NCI-H345 treated with DMSO at 0.1 percent for 48 hours (cell line): ENCODE measurements around the gene SIRT6.
A peak's percentile ranks its signal among the peaks of the same experiment; 100 is the strongest.
"Not testable (repeated sequence)": the region's sequence is repeated elsewhere in the genome, so short reads cannot be mapped to it uniquely, and the experiment has no call there.

Source experiments
- DNase-seq: peaks from one replicate; lab custom pipeline; 2025; ENCODE audit not compliant: unreplicated experiment; lab: John Stamatoyannopoulos, UW

SIRT6 gene

GRCh38 chr19:4182084-4182810 lies at the start of gene SIRT6, which contains the start of gene ANKRD24:
SIRT6 (minus strand) TSS chr19:4182563; CDS start chr19:4182539, 24 bp downstream.
ANKRD24 (plus strand) TSS chr19:4182689; CDS start chr19:4186426, 3,737 bp downstream.
- peak; percentile 86 for DNase-seq

- not testable (repeated sequence) for DNase-seq
These were observed 49.8 kb upstream of the SIRT6 start for GRCh38 chr19:4232139-4232538.

DNA sequence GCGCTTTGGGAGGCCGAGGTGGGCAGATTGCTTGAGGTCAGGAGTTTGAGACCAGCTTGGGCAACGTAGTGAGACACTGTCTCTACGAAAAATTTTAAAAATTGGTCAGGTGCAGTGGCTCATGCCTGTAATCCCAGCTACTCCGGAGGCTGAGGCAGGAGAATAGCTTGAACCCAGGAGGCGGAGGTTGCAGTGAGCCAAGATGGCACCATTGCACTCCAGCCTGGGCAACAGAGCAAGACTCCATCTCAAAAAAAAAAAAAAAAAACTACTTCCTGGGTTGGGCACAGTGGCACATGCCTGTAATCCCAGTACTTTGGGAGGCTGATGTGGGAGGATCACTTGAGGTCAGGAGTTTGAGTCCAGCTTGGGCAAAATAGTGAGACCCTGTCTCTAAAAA lies 49.2 kb upstream of the SIRT6 start:
- DNase-seq, result not testable (repeated sequence)

DNA sequence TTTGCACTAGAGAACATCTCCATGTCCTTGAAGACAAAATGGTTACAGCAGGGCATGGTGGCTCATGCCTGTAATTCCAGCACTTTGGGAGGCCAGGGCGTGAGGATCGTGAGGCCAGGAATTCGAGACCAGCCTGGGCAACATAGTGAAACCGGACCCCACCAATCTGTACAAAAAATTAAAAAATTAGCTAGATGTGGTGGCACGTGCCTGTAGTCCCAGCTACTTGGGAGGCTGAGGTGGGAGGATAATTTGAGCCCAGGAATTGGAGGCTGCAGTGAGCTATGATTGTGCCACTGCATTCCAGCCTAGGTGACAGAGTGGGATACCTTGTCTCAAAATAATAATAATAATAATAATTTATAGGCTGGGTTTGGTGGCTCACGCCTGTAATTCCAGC lies 47.9 kb upstream of the SIRT6 start:
- DNase-seq, result not testable (repeated sequence)

GRCh38 chr19:4229179-4229931 lies 47.0 kb upstream of the SIRT6 start, which contains the start of gene EBI3:
EBI3 (plus strand) TSS chr19:4229523; CDS start chr19:4229551, 28 bp downstream.
- no peak for DNase-seq

GRCh38 chr19:4228765-4229178 lies 46.4 kb upstream of the SIRT6 start:
- DNase-seq, result no peak

- no peak for DNase-seq
These were observed 45.4 kb upstream of the SIRT6 start for GRCh38 chr19:4227771-4228170.

DNA sequence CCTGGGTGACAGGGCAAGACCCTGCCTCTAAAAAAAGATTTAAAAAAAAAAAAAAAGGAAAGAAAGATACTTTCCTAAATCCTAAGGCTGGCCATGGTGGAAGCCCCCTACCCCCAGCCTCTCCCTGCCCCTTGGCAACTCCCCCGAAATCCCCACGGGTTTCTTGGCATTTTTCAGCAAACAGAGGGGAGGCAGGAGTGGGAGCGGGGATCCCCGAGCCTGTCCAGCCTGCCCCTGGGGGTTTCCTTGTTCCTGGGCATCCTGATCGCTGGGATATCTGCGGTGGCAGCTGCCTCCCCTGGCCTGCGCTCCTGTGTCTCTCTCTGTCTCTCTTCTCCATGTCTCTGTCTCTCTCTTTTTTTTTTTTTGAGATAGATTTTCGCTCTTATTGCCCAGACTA lies 43.5 kb upstream of the SIRT6 start:
- no peak for DNase-seq

DNA sequence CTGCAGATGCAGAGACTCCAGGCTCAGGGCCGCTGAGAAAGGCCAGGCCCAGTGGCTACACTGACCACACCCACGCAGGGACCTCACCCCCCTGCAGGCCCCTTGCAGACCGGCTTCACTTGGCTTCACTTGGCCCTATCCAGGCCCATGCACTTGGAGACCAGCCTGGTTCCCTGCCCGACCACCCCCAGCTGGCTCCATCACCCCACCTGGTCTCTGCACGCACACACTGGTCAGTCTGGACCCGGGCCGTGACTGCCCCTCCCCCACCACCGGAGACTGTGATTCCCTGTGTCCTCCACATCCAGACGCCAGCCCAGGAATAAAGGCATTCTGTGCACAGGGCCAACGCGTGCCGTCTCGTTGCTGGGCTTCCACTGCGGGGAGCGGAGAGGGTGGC lies 42.1 kb upstream of the SIRT6 start:
- no peak for DNase-seq

DNA sequence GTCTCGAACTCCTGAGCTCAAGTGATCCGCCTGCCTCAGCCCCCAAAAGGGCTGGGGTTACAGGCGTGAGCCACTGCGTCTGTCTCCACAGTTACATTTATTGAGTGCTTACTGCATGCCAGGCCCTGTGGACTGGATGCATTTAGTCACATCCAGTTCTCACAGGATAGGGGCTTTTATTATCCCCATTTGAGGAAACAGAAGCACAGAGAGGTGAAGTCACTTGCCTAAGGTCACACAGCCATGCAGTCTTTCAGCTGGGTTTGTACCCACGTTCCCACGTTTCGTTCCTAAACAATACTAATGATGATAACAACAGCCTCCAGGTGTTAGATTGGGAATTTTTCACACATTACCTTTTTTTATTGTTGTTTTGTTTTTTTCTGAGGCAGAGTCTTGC lies 37.8 kb upstream of the SIRT6 start:
- DNase-seq, result no peak

GRCh38 chr19:4218523-4218922 lies 36.2 kb upstream of the SIRT6 start:
- not testable (repeated sequence) for DNase-seq

DNA sequence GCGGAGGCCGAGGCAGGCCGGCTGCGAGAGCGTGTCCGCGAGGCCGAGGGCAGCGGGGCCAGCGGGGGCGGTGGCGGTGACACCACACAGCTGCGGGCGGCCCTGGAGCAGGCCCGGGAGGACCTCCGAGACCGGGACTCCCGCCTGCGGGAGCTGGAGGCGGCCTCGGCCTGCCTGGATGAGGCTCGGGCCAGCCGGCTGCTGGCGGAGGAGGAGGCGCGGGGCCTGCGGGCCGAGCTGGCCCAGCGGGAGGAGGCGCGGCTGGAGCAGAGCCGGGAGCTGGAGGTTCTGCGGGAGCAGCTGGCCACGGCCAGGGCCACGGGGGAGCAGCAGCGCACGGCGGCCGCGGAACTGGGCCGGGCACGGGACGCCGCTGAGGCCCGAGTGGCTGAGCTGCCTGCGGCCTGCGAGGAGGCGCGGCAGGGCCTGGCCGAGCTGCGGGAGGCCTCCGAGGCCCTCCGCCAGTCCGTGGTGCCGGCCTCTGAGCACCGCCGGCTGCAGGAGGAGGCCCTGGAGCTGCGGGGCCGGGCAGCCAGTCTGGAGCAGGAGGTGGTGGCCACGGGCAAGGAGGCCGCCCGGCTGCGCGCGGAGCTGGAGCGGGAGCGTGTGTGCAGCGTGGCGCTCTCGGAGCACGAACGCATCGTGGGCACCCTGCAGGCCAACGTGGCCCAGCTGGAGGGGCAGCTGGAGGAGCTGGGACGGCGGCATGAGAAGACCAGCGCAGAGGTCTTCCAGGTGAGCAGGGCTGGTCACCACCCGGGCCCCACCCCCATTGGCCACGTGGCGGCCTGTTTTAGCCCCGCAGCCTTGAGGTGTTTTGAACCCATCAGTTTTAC lies 35.3 kb upstream of the SIRT6 start:
- no peak for DNase-seq

- DNase-seq, result no peak
These were observed 34.5 kb upstream of the SIRT6 start for GRCh38 chr19:4216846-4217245.

GRCh38 chr19:4215807-4216206 lies 33.4 kb upstream of the SIRT6 start:
- no peak for DNase-seq

DNA sequence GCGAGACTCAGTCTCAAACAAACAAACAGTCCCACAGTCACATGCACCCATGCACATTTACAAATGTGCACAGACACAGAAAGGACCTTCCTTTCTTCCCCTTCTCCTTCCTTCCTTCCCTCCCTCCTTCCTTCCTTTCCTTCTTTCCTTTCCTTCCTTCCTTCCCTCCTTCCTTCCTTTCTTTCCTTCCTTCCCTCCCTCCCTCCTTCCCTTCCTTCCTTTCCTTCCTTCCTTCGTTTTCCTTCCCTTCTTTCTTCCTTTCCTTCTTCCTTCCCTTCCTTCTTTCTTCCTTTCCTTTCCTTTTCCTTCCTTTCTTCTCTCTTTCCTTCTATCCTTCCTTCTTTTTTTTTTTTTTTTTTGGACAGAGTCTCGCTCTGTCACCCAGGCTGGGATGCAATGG lies 30.8 kb upstream of the SIRT6 start:
- no peak for DNase-seq

DNA sequence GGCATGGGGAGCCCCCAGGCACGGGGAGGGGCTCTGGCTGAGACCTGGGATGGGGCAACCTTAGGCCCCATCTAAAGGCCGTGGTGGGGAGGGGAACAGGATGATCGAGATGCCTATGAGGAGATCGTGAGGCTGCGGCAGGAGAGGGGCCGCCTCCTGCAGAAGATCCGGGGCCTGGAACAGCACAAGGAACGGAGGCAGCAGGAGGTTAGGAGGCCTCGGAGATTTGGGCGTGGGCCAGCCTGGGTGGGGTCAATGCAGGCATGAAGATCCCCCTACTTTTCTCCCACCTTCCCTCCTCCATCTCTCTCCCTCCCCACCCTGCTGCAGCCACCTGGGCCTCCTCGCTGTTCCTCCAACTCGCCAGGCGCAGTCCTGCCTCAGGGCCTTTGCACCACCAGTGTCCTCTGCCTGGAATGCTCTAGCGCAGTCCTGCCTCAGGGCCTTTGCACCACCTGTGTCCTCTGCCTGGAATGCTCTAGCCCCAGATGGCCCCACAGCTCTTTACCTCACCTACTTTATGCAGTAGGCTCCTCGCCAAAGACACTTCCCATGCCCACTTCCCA lies 27.9 kb upstream of the SIRT6 start:
- DNase-seq, result no peak

DNA sequence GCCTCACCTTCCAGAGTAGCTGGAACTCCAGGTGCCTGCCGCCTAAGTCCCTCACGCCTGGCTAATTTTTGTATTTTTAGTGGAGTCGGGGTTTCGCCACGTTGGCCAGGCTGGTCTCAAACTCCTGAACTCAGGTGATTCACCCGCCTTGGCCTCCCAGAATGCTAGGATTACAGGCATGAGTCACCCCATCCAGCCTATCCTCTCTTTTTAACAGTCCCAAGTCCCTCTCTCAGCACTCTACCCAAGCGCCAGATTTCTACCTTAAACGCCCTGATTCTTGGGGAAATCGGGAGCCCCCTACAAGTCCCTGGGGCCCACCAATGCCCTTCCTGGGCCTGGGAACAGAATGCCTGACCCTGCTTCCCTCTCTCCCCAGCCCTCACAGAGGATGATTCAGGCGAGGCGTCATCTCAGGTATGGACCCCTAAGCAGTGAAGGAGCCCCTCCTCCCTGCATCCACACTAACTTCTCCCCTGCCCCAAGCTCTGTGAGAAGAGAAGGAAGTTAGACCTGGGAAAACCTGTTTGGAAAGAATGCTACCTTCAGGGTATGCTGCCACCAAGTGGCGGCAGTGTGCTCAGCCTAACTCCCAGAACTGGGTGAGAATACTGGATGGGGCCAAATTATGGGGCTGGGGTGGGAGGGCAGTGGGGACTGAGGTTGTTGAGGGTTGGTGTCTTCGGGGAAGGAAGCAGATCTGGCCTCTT lies 26.2 kb upstream of the SIRT6 start:
- no peak for DNase-seq

DNA sequence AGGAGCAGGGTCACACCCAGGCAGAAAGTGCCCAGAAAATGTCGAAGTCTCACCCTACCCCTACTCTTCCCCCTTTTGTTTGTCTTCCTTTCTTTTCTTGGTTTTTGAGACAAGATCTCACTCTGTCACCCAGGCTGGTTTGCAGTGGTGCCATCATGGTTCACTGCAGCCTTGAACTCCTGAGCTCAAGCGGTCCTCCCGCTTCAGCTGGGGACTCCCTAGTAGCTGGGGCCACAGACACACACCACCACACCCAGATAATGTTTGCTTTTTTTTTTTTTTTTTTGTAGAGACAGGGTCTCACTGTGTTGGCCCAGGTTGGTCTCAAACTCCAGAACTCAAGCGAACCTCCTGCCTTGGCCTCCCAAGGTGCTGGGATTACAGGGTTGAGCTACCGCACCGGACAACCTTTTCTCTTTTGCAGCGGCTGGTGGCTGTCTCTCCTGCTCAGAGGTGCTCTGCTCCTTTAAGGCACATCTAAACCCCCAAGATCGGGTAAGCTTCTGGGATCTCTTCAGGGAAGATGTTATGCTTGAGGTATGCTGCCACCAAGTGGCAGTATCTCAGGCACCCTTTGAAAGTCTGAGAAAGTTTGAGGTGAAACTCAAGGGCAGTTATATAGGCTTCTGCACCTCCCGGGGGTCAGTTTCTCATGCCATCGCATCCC lies 24.6 kb upstream of the SIRT6 start:
- no peak for DNase-seq

DNA sequence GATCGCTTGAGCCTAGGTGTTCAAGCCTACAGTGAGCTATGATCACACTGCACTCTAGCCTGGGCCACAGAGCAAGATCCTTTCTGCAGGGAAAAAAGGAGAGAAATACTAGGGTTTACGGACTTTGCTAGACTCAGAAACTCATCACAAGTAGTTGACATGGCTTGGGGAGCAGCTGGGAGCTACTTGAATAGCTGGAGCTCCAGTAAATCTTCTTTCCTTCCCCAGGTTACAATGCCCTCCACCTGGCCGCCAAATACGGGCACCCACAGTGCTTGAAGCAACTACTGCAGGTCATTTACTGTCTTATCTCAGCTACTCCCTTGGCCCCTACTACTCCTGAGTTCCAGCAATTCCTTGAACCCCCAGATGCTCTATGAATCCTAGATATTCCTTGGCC lies 19.4 kb upstream of the SIRT6 start:
- DNase-seq, result no peak
